ENCODE results near the gene PTAFR.
"Not testable (repeated sequence)": the region's sequence is repeated elsewhere in the genome, so short reads cannot be mapped to it uniquely, and the experiment has no call there.

The PTAFR gene

GRCh38 chr1:28141685-28142084 lies 34.8 kb downstream of the PTAFR start:
- no peak for DNase-seq

GRCh38 chr1:28139866-28140265 lies 36.6 kb downstream of the PTAFR start:
- DNase-seq, result not testable (repeated sequence)

GRCh38 chr1:28139025-28139712 lies 37.3 kb downstream of the PTAFR start:
- DNase-seq, result no peak

- no peak for DNase-seq
Measured at GRCh38 chr1:28136922-28137613, 39.4 kb downstream of the PTAFR start.

GRCh38 chr1:28136169-28136921 lies 40.1 kb downstream of the PTAFR start:
- DNase-seq, result no peak

GRCh38 chr1:28135371-28136168 lies 40.9 kb downstream of the PTAFR start:
- no peak for DNase-seq

GRCh38 chr1:28134651-28135207 lies 41.8 kb downstream of the PTAFR start:
- no peak for DNase-seq

GRCh38 chr1:28132171-28133167 lies 44.0 kb downstream of the PTAFR start:
- no peak for DNase-seq

GRCh38 chr1:28130901-28131300 lies 45.6 kb downstream of the PTAFR start:
- no peak for DNase-seq

GRCh38 chr1:28129150-28129549 lies 47.3 kb downstream of the PTAFR start:
- no peak for DNase-seq

- DNase-seq, result no peak
Measured at GRCh38 chr1:28127617-28128257, 48.8 kb downstream of the PTAFR start.

- DNase-seq, result no peak
Measured at GRCh38 chr1:28126783-28127490, 49.6 kb downstream of the PTAFR start.

- no peak for DNase-seq
Measured at GRCh38 chr1:28126212-28126611, 50.3 kb downstream of the PTAFR start.

- no peak for DNase-seq
Measured at GRCh38 chr1:28123461-28123961, 53.0 kb downstream of the PTAFR start.

GRCh38 chr1:28122183-28122582 lies 54.3 kb downstream of the PTAFR start:
- DNase-seq, result no peak

GRCh38 chr1:28119556-28119955 lies 56.9 kb downstream of the PTAFR start:
- DNase-seq, result no peak

- no peak for DNase-seq
Measured at GRCh38 chr1:28118640-28119307, 57.7 kb downstream of the PTAFR start.

GRCh38 chr1:28115267-28115666 lies 61.2 kb downstream of the PTAFR start:
- DNase-seq, result no peak

- no peak for DNase-seq
Measured at GRCh38 chr1:28114844-28115243, 61.6 kb downstream of the PTAFR start.

- DNase-seq, result no peak
Measured at GRCh38 chr1:28113242-28113572, 63.3 kb downstream of the PTAFR start.

All from NCI-H187 (cell line).